ENCODE measurements around the gene ANGPTL1.

The ANGPTL1 gene

GRCh38 chr1:178864326-178864725 is 6.6 kb downstream of the ANGPTL1 start:
- no peak for TF ChIP-seq CTCF (IDR thresholded peaks at IDR 0.05)

DNA sequence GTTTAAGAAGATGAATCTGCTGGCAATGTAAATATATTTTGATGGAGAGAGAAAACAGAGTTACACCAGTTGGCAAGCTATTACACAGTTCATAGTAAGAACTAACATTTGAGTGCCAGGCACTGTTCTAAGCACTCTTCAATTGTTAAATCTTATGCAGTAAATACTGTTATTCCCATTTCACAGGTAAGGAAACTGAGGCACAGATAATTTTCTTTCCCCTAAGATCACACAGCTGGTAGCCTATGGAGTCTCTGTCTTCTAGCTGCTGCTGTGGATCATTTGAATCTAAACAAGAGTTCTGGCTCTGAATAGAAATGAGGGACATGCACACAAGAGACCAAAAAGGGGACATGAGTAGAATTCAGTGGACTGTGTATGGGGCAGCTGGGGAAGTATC is 8.0 kb downstream of the ANGPTL1 start:
- TF ChIP-seq CTCF (IDR thresholded peaks at IDR 0.05): no peak

DNA sequence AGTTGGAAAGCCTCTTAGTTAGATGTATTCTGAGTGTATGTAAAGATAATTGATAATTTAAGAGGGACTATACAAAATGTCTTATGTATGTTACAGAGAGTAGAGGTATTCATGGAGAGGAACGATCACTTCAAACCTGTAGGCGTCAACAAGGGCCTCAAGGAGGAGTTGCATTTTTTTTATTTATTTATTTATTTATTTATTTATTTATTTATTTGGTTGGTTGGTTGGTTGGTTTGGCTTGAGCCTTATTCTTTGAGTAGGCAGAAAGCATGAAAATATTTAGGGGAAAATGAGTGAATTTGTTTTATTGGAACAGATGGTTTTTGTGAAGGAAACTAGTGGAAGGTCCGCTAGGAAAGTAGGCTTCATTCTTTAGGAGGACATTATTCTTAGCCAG is 8.5 kb downstream of the ANGPTL1 start:
- no peak for TF ChIP-seq CTCF (IDR thresholded peaks at IDR 0.05)

GRCh38 chr1:178857126-178857525 is 13.8 kb downstream of the ANGPTL1 start:
- no peak for TF ChIP-seq CTCF (IDR thresholded peaks at IDR 0.05)

DNA sequence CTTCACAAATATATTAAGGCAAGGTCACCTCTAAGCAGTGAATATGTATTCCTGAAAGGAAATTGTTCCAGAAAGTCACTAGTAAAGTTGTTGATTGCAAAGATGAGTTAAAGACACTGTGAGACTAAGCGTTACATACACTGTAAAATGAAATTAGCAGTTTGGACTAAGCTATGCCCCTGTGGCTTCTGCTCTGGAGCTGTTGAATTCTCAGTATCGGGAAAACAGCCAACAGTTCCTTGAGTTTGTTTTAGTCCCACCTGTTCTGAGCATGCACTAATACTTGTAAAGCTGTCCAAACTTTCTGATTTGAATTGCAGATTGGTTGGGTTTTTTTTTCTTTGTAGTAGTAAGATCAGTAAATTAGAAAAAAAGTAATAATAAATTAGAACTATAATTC is 21.0 kb downstream of the ANGPTL1 start:
- TF ChIP-seq CTCF (IDR thresholded peaks at IDR 0.05): no peak

DNA sequence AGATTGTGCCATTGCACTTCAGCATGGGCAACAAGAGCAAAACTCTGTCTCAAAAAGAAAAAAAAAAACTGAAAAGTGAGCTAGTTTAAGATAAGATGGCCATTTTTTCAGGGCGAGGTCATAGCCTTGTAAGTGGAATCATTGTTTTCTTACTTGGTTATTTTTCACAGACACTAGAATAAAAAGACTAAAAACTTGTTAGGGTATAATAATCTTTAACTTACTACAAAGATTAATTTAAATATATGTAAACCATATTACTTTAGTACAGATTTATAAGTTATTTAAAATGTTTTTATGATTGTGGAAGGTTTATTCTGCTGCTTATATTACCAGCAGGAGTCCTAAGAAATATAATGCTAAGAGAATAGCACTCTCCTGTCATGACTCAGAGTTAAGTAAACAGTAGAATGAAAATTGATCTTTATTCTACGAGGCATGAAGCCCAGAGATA is 23.5 kb downstream of the ANGPTL1 start:
- TF ChIP-seq CTCF (IDR thresholded peaks at IDR 0.05): no peak

- TF ChIP-seq CTCF (IDR thresholded peaks at IDR 0.05): no peak
Observed at GRCh38 chr1:178846306-178846705, 24.6 kb downstream of the ANGPTL1 start.

GRCh38 chr1:178844436-178844835 is 26.4 kb downstream of the ANGPTL1 start:
- TF ChIP-seq CTCF (IDR thresholded peaks at IDR 0.05): no peak

All from LNCAP (cell line).